GM12878 (cell line): ENCODE measurements around the gene RNF150. TPM values are rescaled to one million over a fixed set of nuclear protein-coding genes. Genes with fewer than 3 reads are reported as not detected.

Source experiments
- ATAC-seq: fragments of 200-7000 bp; cut with Tn5 transposase; 3 replicates; pipeline ENCODE4 v1.9.1; 2020; ENCODE audit warnings: mild to moderate bottlenecking, moderate library complexity
- BruUV-seq: library from RNA; stranded (reverse); fragments of 400-500 nt; replicated peaks from 2 replicates; lab custom pipeline; 2021; lab: Mats Ljungman, UMichigan
- CTCF ChIA-PET: fragments of 300-600 bp; sonication (Branson Sonifier 250); formaldehyde crosslinking; extraction: SDS; loops from one replicate; lab custom pipeline; 2021; ENCODE audit warnings: inconsistent platforms; lab: Yijun Ruan, JAX
- POLR2A ChIA-PET: fragments of 350-600 bp; formaldehyde crosslinking; extraction: SDS; loops from one replicate; lab custom pipeline; 2021; ENCODE audit warnings: inconsistent platforms; lab: Charles Lee
- RAD21 ChIA-PET: fragments of 300-600 bp; sonication (Branson Sonifier 250); formaldehyde crosslinking; loops from one replicate; lab custom pipeline; 2023; ENCODE audit warnings: antibody characterized with exemption; ENCODE audit not compliant: unreplicated experiment; lab: Charles Lee
- SMC1A ChIA-PET: fragments of 300-600 bp; sonication (Branson Sonifier 250); formaldehyde crosslinking; loops from one replicate; lab custom pipeline; 2023; ENCODE audit not compliant: unreplicated experiment, uncharacterized antibody; lab: Charles Lee
- DNase-seq: peaks from one replicate; pipeline ENCODE4 v3.0.0-alpha.2; 2011; ENCODE audit warnings: low read depth, low spot score
- FAIRE-seq: peaks from 3 replicates; lab custom pipeline; 2011; peaks lifted over from hg19 to GRCh38; lab: Jason Lieb, UNC
- H2AFZ ChIP-seq: 2 replicates; pipeline ENCODE4 v1.6.0; 2011; ENCODE audit warnings: low read depth, low read length, control low read depth; ENCODE audit not compliant: control insufficient read depth
- H3K27ac ChIP-seq: 2 replicates; pipeline ENCODE4 v1.5.1; 2011; ENCODE audit warnings: control low read depth; ENCODE audit not compliant: control insufficient read depth, insufficient read depth
- H3K27me3 ChIP-seq, 2 experiments: replicated peaks in 1 of 2; 2 replicates each; pipeline versions ENCODE4 v1.6.0 to v1.6.1; 2011; ENCODE audit warnings: low read length in 1 of 2; ENCODE audit not compliant: control insufficient read depth in 2 of 2, insufficient read depth in 2 of 2
- H3K36me3 ChIP-seq, 2 experiments: 2 replicates each; pipeline ENCODE4 v1.5.1; 2011; ENCODE audit warnings: low read length in 1 of 2; ENCODE audit not compliant: control insufficient read depth in 2 of 2, insufficient read depth in 2 of 2
- H3K4me1 ChIP-seq: 2 replicates; pipeline ENCODE4 v1.6.1; 2011; ENCODE audit warnings: mild to moderate bottlenecking, low read length, moderate library complexity, mixed read lengths; ENCODE audit not compliant: control insufficient read depth, insufficient read depth
- H3K4me2 ChIP-seq: 2 replicates; pipeline ENCODE4 v1.6.0; 2011; ENCODE audit warnings: control low read depth; ENCODE audit not compliant: control insufficient read depth, insufficient read depth
- H3K4me3 ChIP-seq: fragments of 200-600 bp; sonication (generic); 2 replicates; pipeline ENCODE4 v1.5.1; 2016
- H3K79me2 ChIP-seq: 2 replicates; pipeline ENCODE4 v1.6.0; 2011; ENCODE audit warnings: low read length; ENCODE audit not compliant: control insufficient read depth, insufficient read depth
- H3K9ac ChIP-seq: 2 replicates; pipeline ENCODE4 v1.8.0; 2011; ENCODE audit warnings: low read length, control low read depth, mixed read lengths; ENCODE audit not compliant: control insufficient read depth, insufficient read depth
- H3K9me3 ChIP-seq: replicated peaks from 3 replicates; pipeline ENCODE4 v1.5.1; 2011; ENCODE audit warnings: mild to moderate bottlenecking, low read length; ENCODE audit not compliant: control insufficient read depth, insufficient read depth
- H4K20me1 ChIP-seq: 2 replicates; pipeline ENCODE4 v1.6.0; 2011; ENCODE audit not compliant: control insufficient read depth, insufficient read depth
- BRCA1 ChIP-seq: IDR thresholded peaks from 2 replicates; pipeline ENCODE4 v1.6.1; 2011; ENCODE audit warnings: low read depth, low read length, improper control_type of control experiment
- HCFC1 ChIP-seq: fragments of 150-350 bp; IDR thresholded peaks from 2 replicates; pipeline ENCODE4 v1.6.1; 2014; ENCODE audit warnings: low read length
- JUND ChIP-seq: IDR thresholded peaks from 2 replicates; pipeline ENCODE4 v1.6.1; 2012; ENCODE audit warnings: low read depth, mild to moderate bottlenecking, low read length, improper control_type of control experiment, moderate library complexity
- KDM1A ChIP-seq: fragments of 200-600 bp; sonication (generic); IDR thresholded peaks from 2 replicates; pipeline ENCODE4 v1.6.1; 2016; ENCODE audit warnings: borderline replicate concordance
- PKNOX1 ChIP-seq: fragments of 450-650 bp; IDR thresholded peaks from 2 replicates; pipeline ENCODE4 v1.6.1; 2016; ENCODE audit warnings: mild to moderate bottlenecking
- POU2F2 ChIP-seq: IDR thresholded peaks from 3 replicates; pipeline ENCODE4 v1.6.1; 2011; ENCODE audit warnings: low read depth, mild to moderate bottlenecking, low read length, borderline replicate concordance
- RB1 ChIP-seq: fragments of 450-650 bp; formaldehyde crosslinking; IDR thresholded peaks from 2 replicates; pipeline ENCODE4 v1.6.1; 2017; ENCODE audit warnings: mild to moderate bottlenecking, borderline replicate concordance
- SREBF1 ChIP-seq: IDR thresholded peaks from 2 replicates; pipeline ENCODE4 v1.6.1; 2012; ENCODE audit warnings: mild to moderate bottlenecking, low read length
- USF1 ChIP-seq: IDR thresholded peaks from 2 replicates; pipeline ENCODE4 v1.6.1; 2011; ENCODE audit warnings: borderline replicate concordance, low read depth, mild to moderate bottlenecking, moderate library complexity, mixed read lengths, low read length; ENCODE audit not compliant: insufficient read depth; ENCODE audit errors: extremely low read length
- WRNIP1 ChIP-seq: IDR thresholded peaks from 2 replicates; pipeline ENCODE4 v1.6.1; 2011; ENCODE audit warnings: low read depth, low read length, improper control_type of control experiment, borderline replicate concordance
- WGBS: methylation state at CpG from one replicate; pipeline ENCODE4 v1.1.6; 2016; ENCODE audit warnings: low lambda C conversion rate; ENCODE audit not compliant: insufficient replicate concordance, insufficient coverage; ENCODE audit errors: missing lambda C conversion rate; 5-methylcytosine and 5-hydroxymethylcytosine counted together
- in situ Hi-C: fragments of 300-500 bp; cut with MboI; formaldehyde crosslinking; loops from 9 replicates; pipeline ENCODE4 v1.14.3; 2018; ENCODE audit warnings: mixed read lengths
- intact Hi-C: fragments of 100-400 bp; cut with micrococcal nuclease; formaldehyde crosslinking; loops from one replicate; pipeline ENCODE4 v1.14.2; 2022; ENCODE audit not compliant: unreplicated experiment
- polyA plus RNA-seq, 11 experiments: library from polyadenylated mRNA; depleted of rRNA in 4 of 11; unstranded in 6 of 11; stranded (reverse) in 5 of 11; fragments of >200 nt; fragmentation: Nextera tagmentation in 4 of 11; fragmentation: Illumina TruSeq in 1 of 11; extraction: Ambion mirVana in 4 of 11; extraction: Trizol in 1 of 11; gene quantifications; 1 replicate in 1 of 11; 2 replicates in 10 of 11; pipeline versions ENCODE4 v1.2.1 to v1.2.3, GENCODE V29; 2011 to 2016; ENCODE audit warnings: inconsistent platforms in 2 of 11, missing spikeins in 2 of 11, low read depth in 1 of 11
- total RNA-seq, 4 experiments: library from RNA; depleted of rRNA in 3 of 4; stranded (reverse); fragments of >200 nt in 3 of 4; fragmentation: Illumina TruSeq in 1 of 4; extraction: Trizol in 1 of 4; gene quantifications; 2 replicates each; pipeline versions ENCODE4 v1.2.1 to v1.2.3, GENCODE V29; 2013 to 2021

Gene RNF150
- total and polyA plus RNA-seq, 10 of the 15 experiments (the other 5 are each of a cell fraction or from before 2014, with no cell fraction given) = 0.01 to 2.3 (median 0.04) TPM; not detected in 6

GRCh38 chr4:141039156-141039555, 94.1 kb downstream of the RNF150 start (continued):
- TF ChIP-seq KDM1A (no peak), SREBF1 (no peak)

GRCh38 chr4:141038428-141038827, 94.8 kb downstream of the RNF150 start:
- POLR2A ChIA-PET = no interaction called here
- 14% methylated on average over 3 of the region's 3 CpGs for WGBS
- no TSS peak for BruUV-seq
- no peak overlapping the region for H3K27ac ChIP-seq
- no peak overlapping the region for H3K9ac ChIP-seq
- RAD21 ChIA-PET = no interaction called here
- in situ Hi-C loops = no loop called here
- no peaks in the 10 kb centered on the region for H3K79me2 ChIP-seq
- no peaks in the 10 kb centered on the region for H3K9me3 ChIP-seq
- intact Hi-C loops = no loop called here
- TF ChIP-seq BRCA1 (no peak), USF1 (no peak)
- ATAC-seq (no peak), DNase-seq (no peak), FAIRE-seq (no peak)
- SMC1A ChIA-PET = interaction anchor here (1.5 kb wide), 1 partner anchor 8 kb away, joined by 3 read pairs; no protein-coding TSS in a partner anchor
- H3K36me3 ChIP-seq = no peaks in the 10 kb centered on the region
- no peak overlapping the region for H3K4me2 ChIP-seq
- no peaks in the 10 kb centered on the region for H3K27me3 ChIP-seq
- H3K4me1 ChIP-seq = no peaks in the 10 kb centered on the region
- H2AFZ ChIP-seq = no peak overlapping the region
- H3K4me3 ChIP-seq = no peak overlapping the region
- H4K20me1 ChIP-seq = no peaks in the 10 kb centered on the region
- CTCF ChIA-PET = no interaction called here

GRCh38 chr4:141037446-141037845, 95.8 kb downstream of the RNF150 start:
- ChIA-PET RAD21 (no interaction called here), CTCF (no interaction called here), POLR2A (no interaction called here), SMC1A (interaction anchor here (1.5 kb wide), 1 partner anchor 9 kb away, joined by 3 read pairs; no protein-coding TSS in a partner anchor)
- no peak overlapping the region for H3K4me3 ChIP-seq
- DNase-seq = no peak
- in situ Hi-C loops (no loop called here), intact Hi-C loops (no loop called here)
- H3K9me3 ChIP-seq = no peaks in the 10 kb centered on the region
- H3K9ac ChIP-seq = no peak overlapping the region
- no peaks in the 10 kb centered on the region for H3K79me2 ChIP-seq
- no peak overlapping the region for H2AFZ ChIP-seq
- H3K27ac ChIP-seq = no peak overlapping the region
- no peak overlapping the region for H3K4me2 ChIP-seq
- no peaks in the 10 kb centered on the region for H3K27me3 ChIP-seq
- no peak for ATAC-seq
- BruUV-seq = no TSS peak
- no peaks in the 10 kb centered on the region for H3K4me1 ChIP-seq
- H4K20me1 ChIP-seq = no peaks in the 10 kb centered on the region
- no peak for FAIRE-seq
- no peaks in the 10 kb centered on the region for H3K36me3 ChIP-seq
- no peak for TF ChIP-seq HCFC1
- TF ChIP-seq JUND = no peak
- TF ChIP-seq WRNIP1 = no peak
- TF ChIP-seq POU2F2 = no peak
- no peak for TF ChIP-seq PKNOX1
- TF ChIP-seq RB1 = no peak
